ENCODE results near the gene MGAT5B.
"Not testable (repeated sequence)": the region's sequence is repeated elsewhere in the genome, so short reads cannot be mapped to it uniquely, and the experiment has no call there.

Gene MGAT5B

GRCh38 chr17:76953066-76953465, 84.9 kb downstream of the MGAT5B start:
- no peak for DNase-seq

- peak; percentile 45 for DNase-seq
Measured at GRCh38 chr17:76953946-76954345, 85.7 kb downstream of the MGAT5B start.

GRCh38 chr17:76955191-76955590, 87.0 kb downstream of the MGAT5B start:
- DNase-seq = no peak

GRCh38 chr17:76956846-76957540, 88.8 kb downstream of the MGAT5B start:
- no peak for DNase-seq

GRCh38 chr17:76957678-76958464, 89.7 kb downstream of the MGAT5B start:
- no peak for DNase-seq

GRCh38 chr17:76958974-76959373, 90.8 kb downstream of the MGAT5B start:
- no peak for DNase-seq

GRCh38 chr17:76961869-76962268, 93.7 kb downstream of the MGAT5B start:
- DNase-seq = no peak

GRCh38 chr17:76962858-76963257, 94.7 kb downstream of the MGAT5B start:
- DNase-seq = no peak

GRCh38 chr17:76966016-76966415, 97.8 kb downstream of the MGAT5B start:
- no peak for DNase-seq

GRCh38 chr17:76966486-76967181, 98.4 kb downstream of the MGAT5B start:
- DNase-seq = no peak

- no peak for DNase-seq
Measured at GRCh38 chr17:76967762-76968161, 99.6 kb downstream of the MGAT5B start.

GRCh38 chr17:76968707-76969597, 100.7 kb downstream of the MGAT5B start:
- peak; percentile 85 for DNase-seq

GRCh38 chr17:76969598-76970172, 101.5 kb downstream of the MGAT5B start:
- DNase-seq = peak; percentile 75

GRCh38 chr17:76970228-76970627, 102.0 kb downstream of the MGAT5B start:
- DNase-seq = not testable (repeated sequence)

- DNase-seq = no peak
Measured at GRCh38 chr17:76972046-76972641, 103.9 kb downstream of the MGAT5B start.

GRCh38 chr17:76973040-76973439, 104.8 kb downstream of the MGAT5B start:
- DNase-seq = no peak

- DNase-seq = no peak
Measured at GRCh38 chr17:76974721-76975120, 106.5 kb downstream of the MGAT5B start.

GRCh38 chr17:76978050-76978449, 109.8 kb downstream of the MGAT5B start:
- not testable (repeated sequence) for DNase-seq

GRCh38 chr17:76981545-76982295, 113.5 kb downstream of the MGAT5B start:
- DNase-seq = no peak

- DNase-seq = no peak
Measured at GRCh38 chr17:76982408-76983074, 114.3 kb downstream of the MGAT5B start.

Measured in NCI-H1092 (cell line).